GM21360 (cell line): Measurements from ENCODE around the gene PPP1R16B.
"Not testable (repeated sequence)": the region's sequence is repeated elsewhere in the genome, so short reads cannot be mapped to it uniquely, and the experiment has no call there.

ENCODE experiments used
- ATAC-seq: cut with Tn5 transposase; IDR thresholded peaks from one replicate; pipeline ENCODE4 v1.9.1; 2021; ENCODE audit warnings: mild to moderate bottlenecking, moderate library complexity; ENCODE audit not compliant: unreplicated experiment

Gene PPP1R16B

DNA sequence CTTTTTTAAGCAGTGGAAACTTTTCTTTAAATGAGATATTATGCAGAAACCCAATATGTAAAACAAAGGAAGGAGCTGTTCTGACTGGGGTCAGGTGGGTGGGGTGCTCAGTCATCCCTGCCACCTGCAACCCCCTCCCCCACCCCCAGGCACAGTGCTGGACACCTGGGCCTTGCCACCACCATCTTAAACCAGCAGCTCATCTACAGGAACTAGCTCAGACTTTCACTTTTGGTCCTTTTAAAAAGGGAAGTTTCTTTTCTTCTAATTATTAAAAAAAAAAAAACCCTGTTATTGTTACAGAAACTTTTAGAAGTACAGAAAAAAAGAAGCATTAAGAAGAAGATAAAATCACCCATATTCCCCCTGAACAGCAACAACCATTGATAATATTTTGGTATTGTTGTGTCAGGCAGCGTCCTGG lies 37.1 kb downstream of the PPP1R16B start:
- ATAC-seq: peak; percentile 92

DNA sequence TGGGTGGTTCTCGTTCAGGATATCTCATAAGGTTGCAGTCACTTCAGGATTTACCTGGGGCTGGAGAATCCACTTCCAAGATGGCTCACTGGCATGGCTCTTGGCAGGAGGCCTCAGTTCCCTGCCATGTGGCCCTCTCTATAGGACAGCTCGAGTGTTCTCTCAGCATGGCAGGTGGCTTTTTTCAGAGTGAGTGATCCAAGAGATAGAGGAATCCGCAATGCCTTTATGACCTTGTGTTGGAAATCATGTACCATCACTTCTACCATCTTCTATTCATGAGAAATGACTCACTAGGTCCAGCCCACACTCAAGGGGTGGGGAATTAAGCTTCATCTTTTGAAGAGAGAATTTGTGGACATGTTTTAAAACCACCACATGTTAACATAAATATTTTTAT lies 37.8 kb downstream of the PPP1R16B start:
- no peak for ATAC-seq

DNA sequence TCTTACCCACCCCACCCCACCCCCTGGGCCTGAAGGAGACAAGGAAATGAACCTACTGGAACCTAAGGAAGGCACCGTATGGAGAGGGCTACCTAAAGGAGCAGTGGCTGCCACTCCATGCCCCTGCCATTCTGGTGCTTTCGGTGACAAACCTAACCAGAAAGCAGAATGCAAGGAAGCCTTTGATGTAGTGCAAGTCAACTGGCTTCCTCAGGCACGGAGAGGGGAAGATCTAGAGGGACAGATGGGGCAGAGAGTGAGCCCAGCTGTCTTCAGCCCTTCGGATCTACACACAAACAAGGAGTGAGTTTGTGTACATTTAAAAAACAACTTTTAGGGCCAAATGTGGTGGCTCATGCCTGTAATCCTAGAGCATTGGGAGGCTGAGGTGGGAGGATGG lies 39.5 kb downstream of the PPP1R16B start:
- ATAC-seq: no peak

DNA sequence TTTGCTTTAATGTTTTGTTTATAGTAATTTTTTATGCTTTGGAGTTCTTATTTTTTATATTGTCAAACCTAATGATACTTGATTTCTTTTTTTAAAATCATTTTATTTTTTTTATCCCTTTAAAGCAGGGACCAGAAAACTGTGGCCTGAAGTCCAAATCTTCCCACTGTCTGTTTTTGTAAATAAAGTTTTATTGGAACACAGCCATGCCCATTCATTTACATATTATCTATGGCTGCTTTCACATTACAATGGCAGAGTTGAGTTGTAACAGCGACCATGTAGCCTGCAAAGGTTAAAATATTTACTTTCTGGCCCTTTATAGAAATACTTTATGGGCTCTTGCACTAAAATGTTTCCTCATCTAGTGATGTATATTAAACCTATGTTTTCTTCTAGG lies 42.3 kb downstream of the PPP1R16B start:
- no peak for ATAC-seq

DNA sequence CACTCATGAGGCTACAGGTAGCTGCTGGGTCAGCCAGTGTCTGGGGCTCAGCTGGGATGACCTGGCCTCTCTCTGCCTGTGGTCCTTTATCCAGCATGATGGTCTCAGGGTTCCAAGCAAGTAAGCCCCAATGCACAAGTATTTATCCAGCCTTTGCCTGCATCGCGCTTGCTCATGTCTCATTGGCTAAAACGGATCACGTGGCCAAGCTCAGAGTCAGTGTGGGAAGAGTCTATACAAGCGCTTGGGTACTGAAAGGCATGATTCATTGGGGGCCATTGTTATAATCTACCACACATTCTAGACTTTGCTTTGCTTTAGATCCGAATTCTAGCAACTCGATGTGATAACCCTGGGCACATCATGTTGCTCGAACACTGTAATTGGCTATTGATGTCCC lies 48.3 kb downstream of the PPP1R16B start:
- no peak for ATAC-seq

DNA sequence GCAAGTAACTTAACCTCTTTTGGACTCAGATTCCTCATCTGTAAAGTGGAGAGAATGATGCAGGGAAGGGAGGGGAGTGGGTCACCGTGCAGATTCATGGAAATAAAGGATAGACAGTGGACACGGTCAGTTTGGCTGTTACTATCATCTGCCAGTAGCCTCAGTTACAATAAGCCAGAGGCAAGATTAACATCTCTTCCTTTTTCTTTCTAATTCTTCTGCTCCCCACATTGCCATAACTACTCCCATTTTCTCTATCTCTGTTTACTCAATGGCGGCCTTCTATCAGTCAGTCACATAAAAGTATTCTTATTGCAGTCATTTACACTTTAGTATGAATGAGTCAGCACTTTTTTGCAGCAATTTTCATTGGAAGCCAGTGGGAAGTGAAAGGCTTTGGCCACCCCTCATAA lies 49.2 kb downstream of the PPP1R16B start:
- ATAC-seq: no peak

DNA sequence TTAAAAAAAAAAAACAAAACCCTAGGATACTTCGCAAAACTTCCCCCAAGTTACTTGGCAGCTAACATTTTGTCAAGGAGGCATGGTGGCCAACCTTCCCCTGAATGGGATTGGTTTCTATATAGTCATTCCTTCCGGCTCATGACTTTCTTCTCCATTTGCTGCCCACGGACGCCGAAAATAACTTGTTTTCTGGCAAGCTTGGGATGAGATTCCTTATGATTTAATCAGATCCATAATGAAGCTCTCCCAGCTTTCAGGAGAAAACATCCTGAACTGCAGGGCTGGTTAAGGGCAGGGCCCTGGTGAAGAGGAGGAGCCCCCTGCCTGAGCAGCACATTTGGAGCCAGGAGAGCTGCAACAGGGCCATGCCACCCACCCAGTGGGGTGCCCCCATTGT lies 49.9 kb downstream of the PPP1R16B start:
- no peak for ATAC-seq

DNA sequence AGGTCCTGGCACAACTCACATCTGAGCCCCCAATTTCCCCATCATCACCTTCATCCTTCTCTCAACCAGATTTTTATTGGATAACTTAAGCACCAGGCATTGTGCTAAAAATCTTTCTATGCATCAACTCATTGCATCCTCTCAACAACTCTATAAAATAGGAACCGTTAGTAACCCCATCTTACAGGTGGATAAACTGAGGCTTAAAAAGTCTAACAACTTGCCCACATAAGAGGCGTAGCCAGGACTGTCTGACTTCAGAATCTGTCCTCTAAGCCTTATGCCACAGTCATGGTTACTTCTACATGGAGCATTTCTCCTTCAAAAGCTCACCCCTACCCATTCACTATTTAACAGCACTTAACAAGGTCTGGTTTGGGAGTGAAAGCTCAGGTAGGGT lies 51.1 kb downstream of the PPP1R16B start:
- ATAC-seq: no peak

DNA sequence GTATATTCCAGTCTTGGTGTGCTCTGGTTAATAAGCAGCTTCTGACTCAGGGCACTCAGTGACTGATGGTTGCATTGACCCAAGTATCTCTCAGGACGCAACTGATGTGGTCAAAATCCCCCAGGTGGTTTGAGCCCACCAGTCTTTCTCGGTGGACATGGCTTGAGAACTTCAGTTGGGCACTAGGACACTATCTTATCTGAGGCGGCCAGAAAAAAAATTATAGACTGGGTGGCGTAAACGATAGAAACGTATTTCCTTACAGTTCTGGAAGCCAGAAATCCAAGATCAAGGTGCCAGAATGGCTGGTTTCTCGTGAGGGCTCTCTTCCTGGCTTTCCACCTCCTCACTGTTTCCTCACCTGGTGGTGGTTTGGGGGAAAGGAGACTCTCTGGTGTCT lies 52.2 kb downstream of the PPP1R16B start:
- no peak for ATAC-seq

DNA sequence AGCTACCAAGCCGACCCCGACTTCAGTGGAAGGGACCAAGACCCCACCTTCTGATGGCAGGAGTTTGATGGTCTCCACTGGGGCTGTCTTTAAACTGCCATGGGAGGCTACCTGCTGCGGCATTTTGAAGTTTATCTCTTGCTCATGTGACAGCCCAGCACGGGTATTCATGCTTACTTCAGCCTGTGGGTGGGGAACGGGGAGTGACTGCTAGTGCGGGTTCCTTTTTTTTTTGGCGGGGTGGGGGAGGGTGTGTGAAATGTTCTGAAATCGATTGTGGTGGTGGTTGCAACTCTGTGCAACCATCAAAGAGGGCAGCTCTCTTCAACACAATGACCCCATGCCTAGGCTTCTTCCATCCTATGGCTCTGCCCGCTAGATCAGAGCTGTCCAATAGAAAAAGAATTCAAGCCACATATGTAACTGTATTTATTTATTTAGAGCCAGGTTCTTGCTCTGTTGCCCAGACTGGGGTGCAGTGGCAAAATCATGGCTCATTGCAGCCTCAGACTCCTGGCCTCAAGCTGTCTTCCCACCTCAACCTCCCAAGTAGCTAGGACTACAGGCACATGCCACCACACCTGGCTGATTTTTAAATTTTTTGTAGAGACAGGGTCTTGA lies 53.7 kb downstream of the PPP1R16B start:
- ATAC-seq: peak; percentile 33

DNA sequence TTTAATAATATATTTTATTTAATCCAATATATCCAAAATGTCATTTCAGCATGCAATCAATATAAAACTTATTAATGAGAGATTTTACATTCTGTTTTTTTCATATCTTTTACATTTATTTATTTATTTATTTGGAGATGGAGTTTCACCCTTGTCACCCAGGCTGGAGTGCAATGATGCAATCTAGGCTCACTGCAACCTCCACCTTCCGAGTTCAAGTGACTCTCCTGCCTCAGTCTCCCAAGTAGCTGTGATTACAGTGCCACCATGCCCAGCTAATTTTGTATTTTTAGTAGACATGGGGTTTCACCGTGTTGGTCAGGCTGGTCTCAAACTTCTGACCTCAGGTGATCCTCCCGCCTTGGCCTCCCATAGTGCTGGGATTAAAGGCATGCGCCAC lies 54.4 kb downstream of the PPP1R16B start:
- ATAC-seq: not testable (repeated sequence)

DNA sequence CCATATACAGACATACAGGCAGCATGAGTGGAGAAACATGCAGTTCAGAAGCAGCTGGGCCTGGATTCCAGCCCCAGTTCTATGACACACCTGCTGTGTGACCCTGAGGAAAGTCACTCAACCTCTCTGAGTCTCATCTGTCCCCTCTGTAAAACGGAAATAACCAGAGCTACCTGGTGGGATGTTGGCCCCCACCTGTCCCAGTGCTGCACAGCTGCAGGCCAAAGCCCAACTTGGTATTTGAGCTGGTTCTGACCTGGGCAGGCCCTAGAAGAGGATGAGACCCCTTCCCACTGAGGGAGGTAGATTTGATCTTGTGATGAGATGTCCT lies 55.5 kb downstream of the PPP1R16B start:
- no peak for ATAC-seq

DNA sequence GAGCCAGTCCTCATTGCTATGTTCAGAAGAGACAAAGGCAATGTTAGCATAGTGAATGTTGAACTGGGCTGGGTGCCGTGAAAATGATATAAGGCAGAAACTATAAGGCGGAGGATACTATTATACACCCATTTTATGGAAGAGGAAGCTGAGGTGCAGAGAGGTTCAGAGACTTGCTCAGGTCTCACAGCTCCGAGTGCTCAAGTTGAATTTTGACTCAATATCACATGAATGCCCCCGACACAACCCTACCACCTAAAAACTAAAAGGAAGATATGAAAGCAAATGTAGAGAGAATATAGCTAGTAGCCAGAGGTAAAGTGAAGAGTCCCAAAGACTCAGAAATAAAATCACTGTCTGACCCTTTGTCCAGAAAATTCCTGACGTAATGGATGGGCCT lies 56.7 kb downstream of the PPP1R16B start:
- no peak for ATAC-seq

DNA sequence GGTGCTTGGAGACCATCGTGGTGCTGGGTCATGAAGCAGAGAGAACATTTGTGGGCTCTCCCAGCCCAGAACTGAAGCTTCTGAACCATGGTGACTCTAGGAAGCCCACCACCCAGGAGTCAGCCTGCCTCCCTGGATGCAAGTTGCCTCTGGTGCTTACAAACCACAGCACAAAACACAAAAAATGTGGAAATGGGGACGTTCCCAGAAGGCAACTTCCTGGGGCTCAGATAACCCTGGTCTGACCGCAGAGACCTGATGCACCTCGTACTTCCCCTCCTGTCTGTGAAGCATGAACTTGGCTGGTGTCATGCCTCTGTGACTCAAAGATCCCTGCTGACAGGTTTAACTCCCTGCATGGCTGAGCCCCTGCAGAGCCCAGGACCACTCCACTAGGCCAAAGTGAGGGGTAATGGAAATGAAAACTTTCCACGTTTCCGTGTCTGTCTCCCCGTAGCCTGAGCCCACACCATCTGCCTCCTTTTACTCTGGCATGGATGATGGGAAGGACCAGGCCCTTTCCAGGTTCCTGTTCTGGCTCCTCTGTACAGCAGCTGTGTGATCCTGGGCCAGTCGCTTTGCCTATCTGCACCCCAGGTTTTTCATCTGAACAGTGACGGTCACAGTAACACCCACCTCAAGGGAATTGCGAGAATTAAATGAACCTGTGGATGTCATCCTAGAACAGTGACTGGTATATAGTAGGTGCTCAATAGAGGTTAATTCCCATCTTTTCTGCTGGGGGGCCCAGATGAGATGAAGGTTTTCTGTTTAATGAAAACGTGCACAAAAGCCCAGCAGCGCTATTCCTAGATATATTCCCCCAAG lies 57.7 kb downstream of the PPP1R16B start:
- peak; percentile 58 for ATAC-seq

DNA sequence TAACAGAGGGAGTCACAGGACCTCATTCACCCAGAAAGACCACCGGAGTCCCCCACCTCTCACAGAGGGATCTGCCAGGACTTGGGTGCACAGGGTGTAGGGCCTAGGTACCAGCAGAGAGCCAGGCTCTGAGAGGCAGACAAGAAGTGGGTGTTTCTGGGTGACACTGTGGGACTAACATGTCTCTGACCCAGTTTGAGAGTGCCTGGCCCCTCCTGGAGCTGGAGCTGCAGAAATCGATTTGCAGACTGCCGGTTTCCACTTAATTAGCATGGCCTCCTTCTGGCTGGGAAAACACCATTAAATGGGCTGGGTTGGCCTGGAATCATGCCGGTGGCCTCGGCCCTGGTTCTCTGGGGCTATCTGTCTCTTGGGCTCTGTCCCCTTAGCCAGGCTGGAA lies 59.2 kb downstream of the PPP1R16B start:
- no peak for ATAC-seq

DNA sequence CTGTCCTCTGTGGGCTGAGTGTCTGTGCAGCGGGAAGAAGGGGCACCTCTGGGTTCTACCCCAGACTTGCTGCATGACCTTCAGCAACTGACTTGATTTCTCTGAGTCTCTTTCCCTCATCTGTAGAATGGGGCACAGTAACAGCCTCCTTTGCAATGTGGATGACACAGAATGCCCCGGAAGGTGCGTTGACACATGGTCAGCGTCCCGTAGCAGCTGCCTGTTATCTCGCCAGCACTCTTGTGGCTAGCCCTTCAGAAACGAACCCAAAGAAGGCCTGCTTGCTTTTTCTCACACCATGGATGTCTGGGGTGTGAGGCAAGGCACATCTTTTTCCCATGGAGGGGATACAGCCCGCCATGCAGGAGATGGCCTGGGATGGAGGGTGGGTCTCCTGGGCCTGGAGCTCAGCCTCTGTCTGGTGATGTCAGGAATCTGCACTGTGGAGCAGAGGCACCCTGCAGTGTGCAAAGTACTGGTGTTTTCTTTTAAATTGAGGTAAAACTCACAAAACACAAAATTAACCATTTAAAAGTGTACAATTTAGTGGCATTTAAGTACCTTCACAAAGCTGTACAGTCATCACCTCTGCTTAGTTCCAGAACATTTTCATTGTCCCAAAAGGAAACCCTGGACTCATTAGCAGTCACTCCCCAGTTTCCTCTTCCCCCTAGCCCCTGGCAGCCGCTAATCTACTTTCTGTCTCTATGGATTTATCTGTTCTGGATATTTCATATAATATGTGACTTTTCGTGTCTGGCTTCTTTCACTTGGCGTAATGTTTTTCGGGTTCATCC lies 61.0 kb downstream of the PPP1R16B start:
- no peak for ATAC-seq

DNA sequence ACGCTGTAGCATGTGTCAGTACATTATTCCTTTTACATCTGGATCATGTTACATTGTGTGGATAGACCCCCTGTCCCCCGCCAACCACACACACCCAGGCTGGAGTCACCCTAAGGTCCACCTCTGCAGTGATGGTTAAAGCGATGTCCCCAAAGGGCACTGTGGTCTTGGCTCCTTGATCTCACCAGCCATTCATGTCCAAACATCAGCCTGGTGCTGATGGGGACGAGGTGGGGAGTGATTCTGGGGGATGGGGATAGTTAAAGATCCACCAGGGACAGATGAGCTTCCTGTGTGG lies 61.5 kb downstream of the PPP1R16B start:
- ATAC-seq: no peak

DNA sequence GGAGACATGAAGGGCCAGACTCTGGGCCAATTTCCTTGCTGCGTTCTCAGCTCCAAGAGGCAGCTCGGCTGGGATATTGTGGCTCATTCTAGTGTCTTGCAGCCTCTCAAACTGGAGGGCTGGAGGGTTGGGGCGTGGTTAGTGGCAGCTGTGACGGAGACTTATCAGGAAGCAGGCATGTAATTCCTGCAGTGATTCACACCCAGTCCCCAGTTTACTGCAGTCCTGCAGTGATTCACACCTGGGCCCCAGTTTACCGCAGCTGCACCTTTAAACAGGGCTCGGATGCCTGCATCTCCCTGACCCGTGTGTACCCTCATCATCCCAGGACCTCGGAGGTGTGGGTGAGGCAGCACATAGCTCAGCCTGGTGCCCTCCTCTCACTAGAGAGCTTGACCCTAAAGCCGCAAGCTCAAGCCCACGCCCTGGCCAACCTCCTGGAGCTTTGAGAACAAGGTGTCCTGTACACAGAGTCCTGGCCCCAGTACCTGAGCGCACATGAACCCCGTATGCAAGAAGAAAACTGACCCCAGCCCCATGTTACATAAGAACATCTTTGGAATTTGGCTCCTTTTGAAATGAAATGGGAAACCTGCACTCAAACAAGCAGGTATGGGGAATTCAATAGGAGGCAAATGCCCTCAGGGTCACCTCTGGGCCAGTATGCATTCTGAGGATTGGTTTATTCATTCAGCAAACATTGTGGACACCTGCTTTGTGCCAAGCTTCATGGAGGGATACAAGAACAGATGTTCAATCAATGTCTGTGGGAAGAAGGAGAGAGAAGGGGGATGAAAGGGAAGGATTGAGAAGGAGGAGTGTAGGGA lies 65.4 kb downstream of the PPP1R16B start:
- ATAC-seq: no peak

DNA sequence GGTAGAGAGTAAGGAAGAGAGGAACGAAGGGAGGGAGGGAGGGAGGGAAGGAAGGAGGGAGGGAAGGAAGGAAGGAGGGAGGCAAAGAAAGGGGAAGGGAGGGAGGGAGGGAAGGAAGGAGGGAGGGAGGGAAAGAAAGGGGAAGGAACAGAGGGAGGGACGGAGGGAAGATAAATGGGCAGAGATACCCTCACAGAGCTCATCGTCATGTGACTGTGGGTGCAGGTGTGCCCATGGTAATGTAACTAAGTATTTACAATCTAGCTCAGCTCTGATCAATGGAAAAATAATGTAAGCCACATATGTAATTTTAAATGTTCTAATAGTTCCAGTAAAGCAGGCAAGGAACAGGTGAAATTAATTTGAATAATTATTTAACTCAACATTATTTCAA lies 66.1 kb downstream of the PPP1R16B start:
- ATAC-seq: no peak

DNA sequence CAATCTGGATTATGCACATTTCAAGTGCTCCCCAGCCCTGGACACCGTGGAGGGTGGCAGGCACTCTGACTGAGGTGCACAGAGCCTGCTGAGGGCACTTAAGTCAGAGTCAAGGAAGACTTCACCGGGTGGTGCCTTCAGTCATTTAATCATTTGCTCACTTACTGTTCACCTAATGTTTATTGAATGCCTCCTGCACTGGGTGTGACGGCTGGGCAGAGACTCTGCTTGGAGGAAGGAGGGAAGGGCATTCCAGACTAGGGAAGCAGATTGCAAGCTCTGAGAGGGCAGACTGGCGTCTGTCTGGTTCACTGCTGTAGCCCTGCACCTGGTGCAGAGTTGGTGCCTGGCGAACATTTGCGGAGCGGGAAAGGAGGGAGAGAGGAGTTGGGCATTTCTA lies 66.5 kb downstream of the PPP1R16B start:
- ATAC-seq: no peak

DNA sequence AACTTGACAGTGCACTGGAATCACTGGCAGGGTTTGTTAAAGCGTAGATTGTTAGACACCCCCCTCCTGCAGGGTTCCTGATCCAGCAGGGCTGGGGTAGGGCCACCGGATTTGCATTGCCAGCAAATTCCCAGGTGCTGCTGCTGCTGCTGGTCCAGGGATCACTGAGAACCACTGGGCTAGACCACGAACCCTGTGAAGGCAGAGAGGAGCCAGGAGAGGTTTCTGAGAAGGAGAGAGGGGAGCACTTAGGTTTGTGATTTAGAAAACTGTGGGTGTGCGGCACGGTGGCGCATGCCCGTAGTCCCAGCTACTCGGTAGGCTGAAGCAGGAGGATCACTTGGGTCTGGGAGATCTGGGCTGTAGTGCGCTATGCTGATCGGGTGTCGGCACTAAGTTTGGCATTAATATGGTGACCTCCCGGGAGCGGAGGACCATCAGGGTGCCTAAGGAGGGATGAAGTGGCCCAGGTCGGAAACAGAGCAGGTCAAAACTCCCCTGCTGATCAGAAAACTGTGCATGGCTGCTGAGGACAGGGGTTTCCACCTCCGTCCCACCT lies 67.1 kb downstream of the PPP1R16B start:
- ATAC-seq: peak; percentile 1
